CD14-positive monocyte (primary cell): ENCODE data around the gene TAF1A. TPM values are rescaled to one million over a fixed set of nuclear protein-coding genes. Genes with fewer than 3 reads are reported as not detected.

Source experiments
- DNase-seq, 3 donors: peaks; one replicate each; pipeline ENCODE4 v3.0.0-alpha.2; 2011 to 2022
- H2AFZ ChIP-seq: 2 replicates; pipeline ENCODE4 v1.6.0; 2012; ENCODE audit warnings: mild to moderate bottlenecking, low read depth, low read length, inconsistent platforms; ENCODE audit not compliant: insufficient read depth, poor library complexity, severe bottlenecking
- H3K27ac ChIP-seq, 2 donors: 1 replicate in 1 of 2; 2 replicates in 1 of 2; pipeline ENCODE4 v1.5.1; 2012 to 2013; ENCODE audit warnings: low read length in 2 of 2, control low read depth in 1 of 2, inconsistent platforms in 1 of 2, low read depth in 1 of 2, mild to moderate bottlenecking in 1 of 2
- H3K27me3 ChIP-seq, 2 donors: one replicate each; pipeline versions ENCODE4 v1.6.0 to v1.6.1; 2011 to 2013; ENCODE audit warnings: low read length in 2 of 2; ENCODE audit not compliant: control insufficient read depth in 2 of 2, insufficient read depth in 2 of 2
- H3K36me3 ChIP-seq, 2 donors: replicated peaks in 1 of 2; 1 replicate in 1 of 2; 2 replicates in 1 of 2; pipeline versions ENCODE4 v1.5.1 to v1.6.1; 2012 to 2013; ENCODE audit warnings: low read length in 2 of 2, control low read depth in 1 of 2, inconsistent platforms in 1 of 2, mild to moderate bottlenecking in 1 of 2; ENCODE audit not compliant: insufficient read depth in 2 of 2, control insufficient read depth in 1 of 2
- H3K4me1 ChIP-seq, 2 donors: 1 replicate in 1 of 2; 2 replicates in 1 of 2; pipeline versions ENCODE4 v1.5.1 to v1.6.1; 2012 to 2013; ENCODE audit warnings: low read length in 2 of 2, control low read depth in 1 of 2, inconsistent platforms in 1 of 2, mild to moderate bottlenecking in 1 of 2, moderate library complexity in 1 of 2; ENCODE audit not compliant: insufficient read depth in 2 of 2, control insufficient read depth in 1 of 2
- H3K4me2 ChIP-seq: replicated peaks from 2 replicates; pipeline ENCODE3; 2012; ENCODE audit warnings: low read length, moderate library complexity, mild to moderate bottlenecking; ENCODE audit not compliant: poor library complexity, severe bottlenecking; ENCODE audit errors: extremely low read depth
- H3K4me3 ChIP-seq, 3 experiments: fragments of 200-600 bp in 1 of 3; sonication (generic) in 1 of 3; replicated peaks in 1 of 3; 1 replicate in 2 of 3; 2 replicates in 1 of 3; pipeline ENCODE4 v1.5.1; 2011 to 2013; ENCODE audit warnings: low read length in 3 of 3, mild to moderate bottlenecking in 3 of 3, control low read depth in 2 of 3, low read depth in 2 of 3, inconsistent platforms in 1 of 3, moderate library complexity in 1 of 3
- H3K79me2 ChIP-seq: 2 replicates; pipeline ENCODE4 v1.6.0; 2012; ENCODE audit warnings: mild to moderate bottlenecking, control low read depth, inconsistent platforms, low read length, moderate library complexity; ENCODE audit not compliant: insufficient read depth
- H3K9ac ChIP-seq: 2 replicates; pipeline ENCODE4 v1.6.0; 2017; ENCODE audit warnings: low read length, mild to moderate bottlenecking; ENCODE audit not compliant: insufficient read depth, poor library complexity, severe bottlenecking
- H3K9me3 ChIP-seq, 2 donors: replicated peaks in 1 of 2; 1 replicate in 1 of 2; 2 replicates in 1 of 2; pipeline versions ENCODE4 v1.5.1 to v1.6.1; 2012 to 2013; ENCODE audit warnings: low read length in 2 of 2, control low read depth in 1 of 2; ENCODE audit not compliant: control insufficient read depth in 1 of 2, insufficient read depth in 1 of 2
- H4K20me1 ChIP-seq: 2 replicates; pipeline ENCODE4 v1.6.0; 2012; ENCODE audit warnings: mild to moderate bottlenecking, low read length, control low read depth, moderate library complexity; ENCODE audit not compliant: insufficient read depth
- H3K27ac Mint-ChIP-seq, 7 donors: one replicate each; pipeline ENCODE4 v1.8.0; 2020; ENCODE audit warnings: mild to moderate bottlenecking in 7 of 7, mixed read lengths in 7 of 7, moderate library complexity in 6 of 7, inconsistent platforms in 2 of 7
- H3K27me3 Mint-ChIP-seq, 3 donors: one replicate each; pipeline ENCODE4 v1.8.0; 2021 to 2022; ENCODE audit warnings: low read depth in 3 of 3, mild to moderate bottlenecking in 3 of 3, mixed read lengths in 3 of 3, moderate library complexity in 3 of 3, inconsistent platforms in 1 of 3
- H3K36me3 Mint-ChIP-seq, 2 donors: one replicate each; pipeline ENCODE4 v1.8.0; 2020; ENCODE audit warnings: mixed read lengths in 2 of 2, inconsistent platforms in 1 of 2, mild to moderate bottlenecking in 1 of 2
- H3K4me1 Mint-ChIP-seq: one replicate; pipeline ENCODE4 v1.8.0; 2020; ENCODE audit warnings: mild to moderate bottlenecking, mixed read lengths
- H3K4me3 Mint-ChIP-seq, 2 donors: one replicate each; pipeline ENCODE4 v1.8.0; 2020; ENCODE audit warnings: mild to moderate bottlenecking in 2 of 2, mixed read lengths in 2 of 2, moderate library complexity in 1 of 2
- H3K9me3 Mint-ChIP-seq, 7 donors: one replicate each; pipeline ENCODE4 v1.8.0; 2020 to 2022; ENCODE audit warnings: mixed read lengths in 7 of 7, mild to moderate bottlenecking in 6 of 7, moderate library complexity in 6 of 7, inconsistent platforms in 2 of 7
- CTCF ChIP-seq: fragments of 200-600 bp; IDR thresholded peaks from one replicate; pipeline ENCODE4 v1.8.0; 2022; ENCODE audit warnings: antibody characterized with exemption, mild to moderate bottlenecking
- WGBS: methylation state at CpG from one replicate; pipeline ENCODE4 v1.1.5; 2013; ENCODE audit warnings: missing lambda C conversion rate; ENCODE audit not compliant: insufficient coverage; 5-methylcytosine and 5-hydroxymethylcytosine counted together
- intact Hi-C, 2 donors: fragments of 100-400 bp; cut with micrococcal nuclease; formaldehyde crosslinking; loops; one replicate each; pipeline versions ENCODE4 v1.15.0 to v1.15.1; 2023
- polyA plus RNA-seq, 3 donors: library from polyadenylated mRNA; depleted of rRNA in 1 of 3; unstranded in 2 of 3; stranded (reverse) in 1 of 3; fragments of 300-500 nt in 2 of 3; fragments of >200 nt in 1 of 3; fragmentation: Illumina TruSeq in 2 of 3; gene quantifications; 1 replicate in 2 of 3; 2 replicates in 1 of 3; pipeline ENCODE4 v1.2.3, GENCODE V29; 2012 to 2021

TAF1A gene
- polyA plus RNA-seq, 3 donors = 1.3 to 5.1 (median 2.5) TPM

DNA sequence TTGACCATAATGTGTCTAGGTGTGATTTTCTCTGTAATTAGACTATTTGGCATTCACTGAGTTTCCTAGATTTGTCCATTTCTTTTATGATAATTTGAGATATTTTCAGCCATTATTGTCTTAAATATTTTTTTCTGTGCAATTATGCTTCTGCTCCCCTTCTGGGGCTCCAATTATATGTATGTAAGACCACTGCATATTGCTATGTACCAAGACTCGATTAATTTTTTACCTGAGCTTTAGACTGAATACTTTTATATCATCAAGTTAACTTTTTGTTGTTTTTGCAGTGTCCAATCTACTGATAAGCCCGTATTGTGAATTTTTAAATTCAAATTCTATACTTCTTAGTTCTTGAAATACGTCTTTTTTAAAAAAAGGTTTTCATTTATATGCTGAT lies 5.1 kb upstream of the TAF1A start:
- no peaks in the 10 kb centered on the region for H4K20me1 ChIP-seq
- peaks cover 2 to 3% (median 3%) of the 10 kb centered on the region in 3 donors for H3K27me3 Mint-ChIP-seq
- H3K4me2 ChIP-seq = no peak overlapping the region
- no CpG with 5 or more reads among the region's 3 CpGs for WGBS
- H3K27ac ChIP-seq = no peak overlapping the region
- H3K9ac ChIP-seq = no peak overlapping the region
- no peaks in the 10 kb centered on the region for H3K9me3 ChIP-seq
- no peak overlapping the region for H3K4me3 Mint-ChIP-seq
- H3K36me3 Mint-ChIP-seq = no peaks in the 10 kb centered on the region
- DNase-seq = no peak
- no peak for TF ChIP-seq CTCF
- H2AFZ ChIP-seq = no peak overlapping the region
- peaks cover 6% of the 10 kb centered on the region for H3K4me1 Mint-ChIP-seq
- no peaks in the 10 kb centered on the region for H3K79me2 ChIP-seq
- H3K27ac Mint-ChIP-seq = no peak overlapping the region
- peaks cover 0 to 4% (median 3%) of the 10 kb centered on the region in 7 donors for H3K9me3 Mint-ChIP-seq
- H3K36me3 ChIP-seq = no peaks in the 10 kb centered on the region
- intact Hi-C loops = no loop called here
- peaks cover 5 to 6% of the 10 kb centered on the region in 2 donors for H3K4me1 ChIP-seq
- no peaks in the 10 kb centered on the region for H3K27me3 ChIP-seq
- no peak overlapping the region for H3K4me3 ChIP-seq

DNA sequence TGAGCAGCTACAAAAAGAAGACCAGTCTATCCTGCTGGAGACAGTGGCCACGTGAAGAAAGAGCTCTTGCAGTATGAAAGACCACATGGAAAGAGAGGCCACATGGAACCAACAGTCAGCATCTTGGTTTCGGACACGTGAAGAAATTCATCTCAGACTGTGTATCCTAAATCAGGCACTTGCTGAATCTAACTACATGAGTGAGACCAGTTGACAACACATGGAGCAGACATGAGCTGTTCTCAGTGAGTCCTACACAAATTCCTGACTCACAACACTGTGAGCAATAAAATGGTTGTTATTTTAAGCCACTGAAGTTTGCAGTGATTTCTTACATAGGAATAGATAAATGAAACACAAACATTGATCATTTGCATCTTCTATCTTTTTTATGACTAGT lies 2.4 kb upstream of the TAF1A start:
- Histone ChIP-seq H3K4me2 (no peak overlapping the region), H4K20me1 (no peaks in the 10 kb centered on the region), H2AFZ (peak overlapping the region; percentile 2), H3K36me3 (peaks cover 1 to 2% of the 10 kb centered on the region in 2 donors), H3K9me3 (no peaks in the 10 kb centered on the region), H3K27me3 (no peaks in the 10 kb centered on the region), H3K4me1 (peaks cover 12 to 15% of the 10 kb centered on the region in 2 donors), H3K4me3 (no peak overlapping the region), H3K9ac (no peak overlapping the region), H3K79me2 (peaks cover 20% of the 10 kb centered on the region), H3K27ac (no peak overlapping the region)
- 81% methylated on average over 3 of the region's 3 CpGs for WGBS
- H3K36me3 Mint-ChIP-seq = peaks cover 4 to 10% of the 10 kb centered on the region in 2 donors
- no peak for TF ChIP-seq CTCF
- H3K4me1 Mint-ChIP-seq = peaks cover 18% of the 10 kb centered on the region
- H3K27ac Mint-ChIP-seq = no peak overlapping the region
- no peak overlapping the region for H3K4me3 Mint-ChIP-seq
- no peak for DNase-seq
- peaks cover 0 to 4% (median 3%) of the 10 kb centered on the region in 7 donors for H3K9me3 Mint-ChIP-seq
- intact Hi-C loops = no loop called here
- H3K27me3 Mint-ChIP-seq = peaks cover 1 to 2% (median 2%) of the 10 kb centered on the region in 3 donors
